Embryonic facial prominence (tissue), 1 donor: Measurements from ENCODE around the gene DENND1A.

Source experiments
- DNase-seq: peaks from one replicate; pipeline ENCODE4 v3.0.0-alpha.2; 2016; ENCODE audit errors: extremely low spot score

DENND1A gene

GRCh38 chr9:123493627-123494026 is 436.3 kb downstream of the DENND1A start:
- no peak for DNase-seq

GRCh38 chr9:123490688-123491087 is 439.2 kb downstream of the DENND1A start:
- DNase-seq, result no peak

GRCh38 chr9:123488722-123489321 is 441.1 kb downstream of the DENND1A start:
- DNase-seq, result no peak

GRCh38 chr9:123487944-123488548 is 441.9 kb downstream of the DENND1A start:
- DNase-seq, result no peak

GRCh38 chr9:123486431-123486830 is 443.5 kb downstream of the DENND1A start:
- no peak for DNase-seq

GRCh38 chr9:123485216-123485615 is 444.7 kb downstream of the DENND1A start:
- DNase-seq, result no peak

GRCh38 chr9:123484130-123484529 is 445.8 kb downstream of the DENND1A start:
- DNase-seq, result no peak

- no peak for DNase-seq
These were observed 446.6 kb downstream of the DENND1A start for GRCh38 chr9:123483191-123483803.

- DNase-seq, result no peak
These were observed 447.5 kb downstream of the DENND1A start for GRCh38 chr9:123482295-123482968.

- DNase-seq, result no peak
These were observed 448.6 kb downstream of the DENND1A start for GRCh38 chr9:123481209-123481865.

GRCh38 chr9:123480791-123481190 is 449.1 kb downstream of the DENND1A start:
- no peak for DNase-seq

GRCh38 chr9:123480096-123480495 is 449.8 kb downstream of the DENND1A start:
- no peak for DNase-seq

- DNase-seq, result no peak
These were observed 450.8 kb downstream of the DENND1A start for GRCh38 chr9:123478967-123479602.

GRCh38 chr9:123478160-123478559 is 451.8 kb downstream of the DENND1A start:
- DNase-seq, result no peak

GRCh38 chr9:123475407-123475806 is 454.5 kb downstream of the DENND1A start:
- no peak for DNase-seq

- DNase-seq, result peak; percentile 65
These were observed 456.9 kb downstream of the DENND1A start for GRCh38 chr9:123472862-123473614.

- DNase-seq, result no peak
These were observed 457.9 kb downstream of the DENND1A start for GRCh38 chr9:123471843-123472570.

- no peak for DNase-seq
These were observed 458.7 kb downstream of the DENND1A start for GRCh38 chr9:123470991-123471770.

GRCh38 chr9:123470121-123470782 is 459.7 kb downstream of the DENND1A start:
- DNase-seq, result no peak
